ENCODE measurements around the gene SHC3. TPM values are rescaled to one million over a fixed set of nuclear protein-coding genes. Genes with fewer than 3 reads are reported as not detected.

SHC3 gene
- total and polyA plus RNA-seq, 2 experiments from 2014 or later, result 0.30 to 0.54 TPM

DNA sequence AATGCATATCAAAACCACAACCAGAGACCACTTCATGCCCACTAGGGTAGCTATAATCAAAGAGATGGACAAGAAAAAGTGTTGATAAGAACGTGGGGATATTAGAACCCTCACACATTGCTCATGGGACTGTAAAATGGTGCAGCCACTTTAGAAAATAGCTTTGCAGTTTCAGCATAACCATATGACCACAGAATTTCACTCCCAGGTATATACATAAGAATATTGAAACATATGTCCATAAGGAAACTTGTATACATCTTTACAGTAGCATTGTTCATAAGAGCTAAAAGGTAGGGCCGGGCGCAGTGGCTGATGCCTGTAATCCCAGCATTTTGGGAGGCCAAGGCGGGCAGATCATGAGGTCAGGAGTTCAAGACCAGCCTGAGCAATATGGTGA lies 131.0 kb downstream of the SHC3 start:
- Histone ChIP-seq H3K9me3 (ENCODE audit: low read depth) (no peaks in the 10 kb centered on the region), H3K4me3 (no peak overlapping the region), H3K9me2 (ENCODE audit: insufficient read depth) (no peaks in the 10 kb centered on the region), H3K27me3 (replicated peaks; ENCODE audit: insufficient read depth) (no peaks in the 10 kb centered on the region), H2AFZ (no peak overlapping the region), H3K4me1 (ENCODE audit: insufficient read depth) (peaks cover 12% of the 10 kb centered on the region; the same call in 1 of the 2 replicates), H4K20me1 (ENCODE audit: insufficient read depth) (no peaks in the 10 kb centered on the region), H3K36me3 (ENCODE audit: low read depth) (no peaks in the 10 kb centered on the region), H3K4me2 (ENCODE audit: unreplicated experiment) (no peak overlapping the region), H3K27ac (no peak overlapping the region), H3K9ac (no peak overlapping the region), H3F3A (ENCODE audit: insufficient read depth) (peaks cover 8% of the 10 kb centered on the region; the same call in 1 of the 2 replicates), H3K79me2 (ENCODE audit: insufficient read depth) (no peaks in the 10 kb centered on the region)
- in situ Hi-C loops (cut with MboI), result no loop called here
- no peak for DNase-seq
- TF ChIP-seq EZH2phosphoT487 (IDR thresholded peaks at IDR 0.05; ENCODE audit: insufficient read depth, low read depth), result no peak
- no peak for TF ChIP-seq EZH2 (IDR thresholded peaks at IDR 0.05; ENCODE audit: insufficient read depth, poor library complexity, severe bottlenecking)
- 84 to 86% methylated on average over 4 of the region's 4 CpGs for WGBS, 2 experiments (ENCODE audit: low coverage in 1 of 2, low lambda C conversion rate in 2 of 2, missing lambda C conversion rate in 2 of 2)

GRCh38 chr9:89046832-89047231 lies 131.8 kb downstream of the SHC3 start:
- H3K4me1 ChIP-seq (ENCODE audit: insufficient read depth), result peaks cover 12% of the 10 kb centered on the region; the same call in 1 of the 2 replicates
- H4K20me1 ChIP-seq (ENCODE audit: insufficient read depth), result no peaks in the 10 kb centered on the region
- no peaks in the 10 kb centered on the region for H3K9me3 ChIP-seq (ENCODE audit: low read depth)
- TF ChIP-seq EZH2 (IDR thresholded peaks at IDR 0.05; ENCODE audit: insufficient read depth, poor library complexity, severe bottlenecking) (no peak), EZH2phosphoT487 (IDR thresholded peaks at IDR 0.05; ENCODE audit: insufficient read depth, low read depth) (no peak)
- 30 to 40% methylated on average over 2 of the region's 2 CpGs for WGBS, 2 experiments (ENCODE audit: low coverage in 1 of 2, low lambda C conversion rate in 2 of 2, missing lambda C conversion rate in 2 of 2)
- no peaks in the 10 kb centered on the region for H3K36me3 ChIP-seq (ENCODE audit: low read depth)
- H3K9ac ChIP-seq, result no peak overlapping the region
- H2AFZ ChIP-seq, result no peak overlapping the region
- H3F3A ChIP-seq (ENCODE audit: insufficient read depth), result peaks cover 8% of the 10 kb centered on the region; the same call in 1 of the 2 replicates
- H3K79me2 ChIP-seq (ENCODE audit: insufficient read depth), result no peaks in the 10 kb centered on the region
- in situ Hi-C loops (cut with MboI), result no loop called here
- no peaks in the 10 kb centered on the region for H3K9me2 ChIP-seq (ENCODE audit: insufficient read depth)
- no peak overlapping the region for H3K4me3 ChIP-seq
- peak overlapping the region; percentile 35 for H3K4me2 ChIP-seq (ENCODE audit: unreplicated experiment)
- peak; percentile 70 for DNase-seq
- H3K27ac ChIP-seq, result no peak overlapping the region
- H3K27me3 ChIP-seq (replicated peaks; ENCODE audit: insufficient read depth), result no peaks in the 10 kb centered on the region

DNA sequence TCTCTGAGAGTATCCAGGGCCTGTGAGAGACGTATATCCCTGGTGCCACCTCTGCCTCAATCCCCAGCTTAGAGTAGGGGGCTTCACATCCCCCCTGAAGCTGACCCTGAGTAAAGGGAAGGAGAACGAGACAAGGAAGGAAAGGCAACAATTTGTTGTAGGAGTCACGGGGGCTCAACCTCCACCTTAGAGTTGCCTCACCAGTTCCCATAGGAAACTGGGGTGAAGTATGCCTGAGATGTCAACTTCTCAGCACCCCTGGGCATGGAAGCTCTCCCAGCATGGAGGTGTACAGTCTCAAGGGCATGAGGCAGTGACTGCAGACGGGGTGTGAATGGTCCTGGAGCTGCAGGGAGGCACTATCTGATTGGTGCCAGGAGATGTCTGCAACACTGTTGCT lies 133.7 kb downstream of the SHC3 start:
- Histone ChIP-seq H3K79me2 (ENCODE audit: insufficient read depth) (no peaks in the 10 kb centered on the region), H3K4me2 (ENCODE audit: unreplicated experiment) (no peak overlapping the region), H3K4me3 (no peak overlapping the region), H3K9me3 (ENCODE audit: low read depth) (no peaks in the 10 kb centered on the region), H2AFZ (no peak overlapping the region), H3K9ac (no peak overlapping the region), H3K9me2 (ENCODE audit: insufficient read depth) (no peaks in the 10 kb centered on the region), H4K20me1 (ENCODE audit: insufficient read depth) (no peaks in the 10 kb centered on the region), H3K27ac (no peak overlapping the region), H3K36me3 (ENCODE audit: low read depth) (no peaks in the 10 kb centered on the region), H3K27me3 (replicated peaks; ENCODE audit: insufficient read depth) (no peaks in the 10 kb centered on the region), H3K4me1 (ENCODE audit: insufficient read depth) (peaks cover 12% of the 10 kb centered on the region; the same call in 1 of the 2 replicates), H3F3A (ENCODE audit: insufficient read depth) (peaks cover 8% of the 10 kb centered on the region; the same call in 1 of the 2 replicates)
- in situ Hi-C loops (cut with MboI), result no loop called here
- TF ChIP-seq EZH2 (IDR thresholded peaks at IDR 0.05; ENCODE audit: insufficient read depth, poor library complexity, severe bottlenecking), result no peak
- no peak for TF ChIP-seq EZH2phosphoT487 (IDR thresholded peaks at IDR 0.05; ENCODE audit: insufficient read depth, low read depth)
- 89 to 91% methylated on average over 4 of the region's 4 CpGs for WGBS, 2 experiments (ENCODE audit: low coverage in 1 of 2, low lambda C conversion rate in 2 of 2, missing lambda C conversion rate in 2 of 2)
- no peak for DNase-seq

DNA sequence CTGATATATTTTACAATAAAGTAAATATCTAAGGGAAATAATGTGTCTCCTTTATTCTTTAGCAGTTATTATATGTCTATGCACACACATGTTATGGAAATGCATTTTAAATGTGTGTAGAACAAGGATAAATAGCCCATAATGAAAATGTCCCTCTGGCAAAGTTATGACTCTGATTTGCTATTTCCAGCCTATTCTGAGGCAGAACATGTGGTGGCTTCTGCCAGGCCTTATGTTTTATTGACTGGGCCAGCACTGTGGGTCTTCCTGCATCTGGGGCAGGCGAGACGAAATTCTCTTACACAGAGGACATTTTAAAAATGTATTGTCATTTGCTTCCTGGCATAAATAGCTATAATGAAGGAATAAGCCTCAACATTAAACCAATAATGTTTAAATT lies 134.5 kb downstream of the SHC3 start:
- TF ChIP-seq EZH2phosphoT487 (IDR thresholded peaks at IDR 0.05; ENCODE audit: insufficient read depth, low read depth), result no peak
- TF ChIP-seq EZH2 (IDR thresholded peaks at IDR 0.05; ENCODE audit: insufficient read depth, poor library complexity, severe bottlenecking), result no peak
- H3K4me3 ChIP-seq, result no peak overlapping the region
- no peaks in the 10 kb centered on the region for H3K9me2 ChIP-seq (ENCODE audit: insufficient read depth)
- H3K4me1 ChIP-seq (ENCODE audit: insufficient read depth), result peaks cover 13% of the 10 kb centered on the region
- H3K79me2 ChIP-seq (ENCODE audit: insufficient read depth), result no peaks in the 10 kb centered on the region
- H4K20me1 ChIP-seq (ENCODE audit: insufficient read depth), result no peaks in the 10 kb centered on the region
- no peaks in the 10 kb centered on the region for H3K9me3 ChIP-seq (ENCODE audit: low read depth)
- no peak overlapping the region for H3K9ac ChIP-seq
- no peak overlapping the region for H3K4me2 ChIP-seq (ENCODE audit: unreplicated experiment)
- no peaks in the 10 kb centered on the region for H3K27me3 ChIP-seq (replicated peaks; ENCODE audit: insufficient read depth)
- no peaks in the 10 kb centered on the region for H3K36me3 ChIP-seq (ENCODE audit: low read depth)
- no peak overlapping the region for H2AFZ ChIP-seq
- H3K27ac ChIP-seq, result no peak overlapping the region
- 86 to 96% methylated on average over 2 of the region's 2 CpGs for WGBS, 2 experiments (ENCODE audit: low coverage in 1 of 2, low lambda C conversion rate in 2 of 2, missing lambda C conversion rate in 2 of 2)
- in situ Hi-C loops (cut with MboI), result no loop called here
- H3F3A ChIP-seq (ENCODE audit: insufficient read depth), result peaks cover 11% of the 10 kb centered on the region
- no peak for DNase-seq

DNA sequence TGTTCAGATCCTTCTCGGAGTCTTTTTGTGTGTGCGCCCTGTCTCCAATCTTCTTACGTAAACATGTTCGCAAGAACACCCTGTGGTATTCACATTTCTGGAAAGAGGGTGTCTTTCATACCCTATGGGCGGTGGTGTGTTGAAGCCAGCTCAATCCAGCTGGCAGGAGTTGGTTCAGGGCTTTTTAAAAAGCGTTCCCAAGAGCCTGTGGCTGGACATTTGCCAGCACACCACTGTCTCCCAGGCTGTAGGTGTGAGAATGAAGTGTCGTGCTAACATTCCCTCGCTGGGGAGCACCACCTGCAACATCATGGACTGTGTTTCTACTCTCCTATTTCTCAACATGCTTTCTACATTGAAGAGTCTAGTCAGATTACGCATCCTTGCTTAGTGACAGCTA lies 135.6 kb downstream of the SHC3 start:
- Histone ChIP-seq H3K79me2 (ENCODE audit: insufficient read depth) (no peaks in the 10 kb centered on the region), H3K9me3 (ENCODE audit: low read depth) (no peaks in the 10 kb centered on the region), H3K4me1 (ENCODE audit: insufficient read depth) (peaks cover 23% of the 10 kb centered on the region), H3F3A (ENCODE audit: insufficient read depth) (peaks cover 18% of the 10 kb centered on the region), H3K9ac (no peak overlapping the region), H3K4me2 (ENCODE audit: unreplicated experiment) (no peak overlapping the region), H3K9me2 (ENCODE audit: insufficient read depth) (no peaks in the 10 kb centered on the region), H3K4me3 (no peak overlapping the region), H3K36me3 (ENCODE audit: low read depth) (no peaks in the 10 kb centered on the region), H3K27ac (no peak overlapping the region), H2AFZ (no peak overlapping the region), H4K20me1 (ENCODE audit: insufficient read depth) (no peaks in the 10 kb centered on the region), H3K27me3 (replicated peaks; ENCODE audit: insufficient read depth) (no peaks in the 10 kb centered on the region)
- 93 to 95% methylated on average over 9 of the region's 9 CpGs for WGBS, 2 experiments (ENCODE audit: low coverage in 1 of 2, low lambda C conversion rate in 2 of 2, missing lambda C conversion rate in 2 of 2)
- TF ChIP-seq EZH2 (IDR thresholded peaks at IDR 0.05; ENCODE audit: insufficient read depth, poor library complexity, severe bottlenecking), result no peak
- no peak for TF ChIP-seq EZH2phosphoT487 (IDR thresholded peaks at IDR 0.05; ENCODE audit: insufficient read depth, low read depth)
- in situ Hi-C loops (cut with MboI), result no loop called here
- no peak for DNase-seq
